Measurements from ENCODE around the gene SNAP25. TPM values are rescaled to one million over a fixed set of nuclear protein-coding genes. Genes with fewer than 3 reads are reported as not detected.

The SNAP25 gene
- total RNA-seq, 2 donors from 2014 or later, result 1.3 to 4.7 TPM

DNA sequence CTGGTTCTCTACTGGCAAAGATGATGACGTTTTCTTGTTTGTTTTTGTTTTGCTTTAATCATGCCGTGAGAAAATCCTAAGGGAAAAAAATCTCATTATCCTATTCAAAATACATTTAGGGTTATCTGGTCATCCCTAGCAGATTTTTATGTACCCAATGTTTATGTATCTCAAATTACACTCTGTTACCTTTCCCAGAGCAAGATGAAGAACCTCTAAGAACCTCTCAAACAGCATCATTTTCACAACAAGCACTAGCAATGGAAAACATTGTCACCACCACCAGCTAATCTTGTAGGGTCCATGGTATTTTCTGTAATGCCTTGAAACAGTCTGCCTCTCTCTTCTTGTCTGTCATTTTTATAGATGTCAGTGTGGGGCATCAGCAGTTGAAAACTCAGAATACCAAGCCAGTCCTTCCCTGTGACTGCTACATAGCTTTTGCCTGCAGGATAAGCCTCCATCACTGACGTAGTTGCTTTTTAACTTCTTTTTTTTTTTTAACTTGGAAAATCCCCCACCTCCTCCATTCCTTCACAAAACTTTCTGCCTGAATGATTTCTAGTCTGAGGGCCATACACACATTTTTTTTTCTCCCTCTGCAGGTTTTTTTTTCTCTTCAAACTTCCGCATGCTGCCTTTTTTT, 2.4 kb upstream of the SNAP25 start:
- no peaks in the 10 kb centered on the region for H3K36me3 ChIP-seq
- DNase-seq (ENCODE audit: low spot score) (no peak), ATAC-seq (ENCODE audit: insufficient number of reproducible peaks, low FRiP score, low read depth) (no peak)
- peaks cover 3 to 7% of the 10 kb centered on the region in 2 donors for H3K4me1 ChIP-seq (ENCODE audit: control insufficient read depth in 1 of 2, low read depth in 2 of 2)
- H3K4me3 ChIP-seq, result no peak overlapping the region
- H3K27me3 ChIP-seq (replicated peaks; ENCODE audit: insufficient read depth), result peaks cover 3% of the 10 kb centered on the region
- no peaks in the 10 kb centered on the region for H3K9me3 ChIP-seq
- H3K27ac ChIP-seq, result peak overlapping the region in 1 of 2 donors; percentile 86
- TF ChIP-seq, protein P1, sequence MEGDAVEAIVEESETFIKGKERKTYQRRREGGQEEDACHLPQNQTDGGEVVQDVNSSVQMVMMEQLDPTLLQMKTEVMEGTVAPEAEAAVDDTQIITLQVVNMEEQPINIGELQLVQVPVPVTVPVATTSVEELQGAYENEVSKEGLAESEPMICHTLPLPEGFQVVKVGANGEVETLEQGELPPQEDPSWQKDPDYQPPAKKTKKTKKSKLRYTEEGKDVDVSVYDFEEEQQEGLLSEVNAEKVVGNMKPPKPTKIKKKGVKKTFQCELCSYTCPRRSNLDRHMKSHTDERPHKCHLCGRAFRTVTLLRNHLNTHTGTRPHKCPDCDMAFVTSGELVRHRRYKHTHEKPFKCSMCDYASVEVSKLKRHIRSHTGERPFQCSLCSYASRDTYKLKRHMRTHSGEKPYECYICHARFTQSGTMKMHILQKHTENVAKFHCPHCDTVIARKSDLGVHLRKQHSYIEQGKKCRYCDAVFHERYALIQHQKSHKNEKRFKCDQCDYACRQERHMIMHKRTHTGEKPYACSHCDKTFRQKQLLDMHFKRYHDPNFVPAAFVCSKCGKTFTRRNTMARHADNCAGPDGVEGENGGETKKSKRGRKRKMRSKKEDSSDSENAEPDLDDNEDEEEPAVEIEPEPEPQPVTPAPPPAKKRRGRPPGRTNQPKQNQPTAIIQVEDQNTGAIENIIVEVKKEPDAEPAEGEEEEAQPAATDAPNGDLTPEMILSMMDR (IDR thresholded peaks at IDR 0.05), result no peak

GRCh38 chr20:10217721-10218410, 764 bp upstream of the SNAP25 start:
- DNase-seq (ENCODE audit: low spot score) (peak; percentile 11), ATAC-seq (ENCODE audit: insufficient number of reproducible peaks, low FRiP score, low read depth) (peak; percentile 59)
- Histone ChIP-seq H3K27ac (peak overlapping the region; percentile 82 to 86), H3K4me3 (peak overlapping the region; percentile 73), H3K9me3 (no peaks in the 10 kb centered on the region), H3K4me1 (ENCODE audit: control insufficient read depth in 1 of 2, low read depth in 2 of 2) (peaks cover 3 to 7% of the 10 kb centered on the region in 2 donors), H3K36me3 (no peaks in the 10 kb centered on the region), H3K27me3 (replicated peaks; ENCODE audit: insufficient read depth) (peaks cover 3% of the 10 kb centered on the region)
- TF ChIP-seq, protein P1 (IDR thresholded peaks at IDR 0.05), result no peak

GRCh38 chr20:10219452-10219791, 792 bp downstream of the SNAP25 start:
- H3K27me3 ChIP-seq (replicated peaks; ENCODE audit: insufficient read depth), result peaks cover 3% of the 10 kb centered on the region
- TF ChIP-seq, protein P1 (IDR thresholded peaks at IDR 0.05), result no peak
- peak overlapping the region; percentile 73 for H3K4me3 ChIP-seq
- no peaks in the 10 kb centered on the region for H3K36me3 ChIP-seq
- peaks cover 3 to 7% of the 10 kb centered on the region in 2 donors for H3K4me1 ChIP-seq (ENCODE audit: control insufficient read depth in 1 of 2, low read depth in 2 of 2)
- ATAC-seq (ENCODE audit: insufficient number of reproducible peaks, low FRiP score, low read depth) (peak; percentile 47), DNase-seq (ENCODE audit: low spot score) (peak; percentile 16)
- no peaks in the 10 kb centered on the region for H3K9me3 ChIP-seq
- H3K27ac ChIP-seq, result peak overlapping the region; percentile 79 to 81

- Histone ChIP-seq H3K4me1 (ENCODE audit: control insufficient read depth in 1 of 2, low read depth in 2 of 2) (peaks cover 3 to 7% of the 10 kb centered on the region in 2 donors), H3K36me3 (no peaks in the 10 kb centered on the region), H3K27ac (no peak overlapping the region), H3K9me3 (no peaks in the 10 kb centered on the region), H3K27me3 (replicated peaks; ENCODE audit: insufficient read depth) (peaks cover 3% of the 10 kb centered on the region), H3K4me3 (no peak overlapping the region)
- TF ChIP-seq, protein P1 (IDR thresholded peaks at IDR 0.05), result no peak
- ATAC-seq (ENCODE audit: insufficient number of reproducible peaks, low FRiP score, low read depth) (no peak), DNase-seq (ENCODE audit: low spot score) (no peak)
Measured at GRCh38 chr20:10219993-10220750, 1.5 kb downstream of the SNAP25 start.

DNA sequence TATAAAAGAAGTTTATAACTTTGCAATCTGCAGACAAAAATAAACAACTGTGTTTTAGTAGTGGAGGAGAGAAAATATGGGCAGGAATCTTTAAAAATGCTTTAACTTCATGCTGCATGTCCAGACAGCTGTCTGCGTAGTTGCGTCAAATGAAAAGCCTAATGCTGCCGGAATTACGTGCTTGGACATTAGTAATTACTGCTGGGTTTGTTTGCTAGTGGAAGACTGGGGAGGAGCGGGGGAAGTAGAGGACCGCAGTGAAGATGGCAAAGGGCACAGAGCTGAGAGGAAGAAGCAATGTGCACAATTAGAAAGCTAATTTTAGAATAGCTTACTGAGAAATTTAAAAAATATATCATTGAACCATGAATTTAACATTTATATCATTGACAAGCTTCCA, 2.4 kb downstream of the SNAP25 start:
- ATAC-seq (ENCODE audit: insufficient number of reproducible peaks, low FRiP score, low read depth), result no peak

More for the DNA sequence above, 2.4 kb downstream of the SNAP25 start:
- no peak overlapping the region for H3K27ac ChIP-seq
- H3K27me3 ChIP-seq (replicated peaks; ENCODE audit: insufficient read depth), result peaks cover 3% of the 10 kb centered on the region
- TF ChIP-seq, protein P1 (IDR thresholded peaks at IDR 0.05), result no peak
- no peaks in the 10 kb centered on the region for H3K36me3 ChIP-seq
- no peaks in the 10 kb centered on the region for H3K9me3 ChIP-seq
- H3K4me1 ChIP-seq (ENCODE audit: control insufficient read depth in 1 of 2, low read depth in 2 of 2), result peaks cover 3 to 7% of the 10 kb centered on the region in 2 donors
- no peak overlapping the region for H3K4me3 ChIP-seq
- DNase-seq (ENCODE audit: low spot score), result no peak

Measured in thoracic aorta (tissue), 2 donors.